ENCODE measurements around the gene PCDH9.
"Not testable (repeated sequence)": the region's sequence is repeated elsewhere in the genome, so short reads cannot be mapped to it uniquely, and the experiment has no call there.

PCDH9 gene

DNA sequence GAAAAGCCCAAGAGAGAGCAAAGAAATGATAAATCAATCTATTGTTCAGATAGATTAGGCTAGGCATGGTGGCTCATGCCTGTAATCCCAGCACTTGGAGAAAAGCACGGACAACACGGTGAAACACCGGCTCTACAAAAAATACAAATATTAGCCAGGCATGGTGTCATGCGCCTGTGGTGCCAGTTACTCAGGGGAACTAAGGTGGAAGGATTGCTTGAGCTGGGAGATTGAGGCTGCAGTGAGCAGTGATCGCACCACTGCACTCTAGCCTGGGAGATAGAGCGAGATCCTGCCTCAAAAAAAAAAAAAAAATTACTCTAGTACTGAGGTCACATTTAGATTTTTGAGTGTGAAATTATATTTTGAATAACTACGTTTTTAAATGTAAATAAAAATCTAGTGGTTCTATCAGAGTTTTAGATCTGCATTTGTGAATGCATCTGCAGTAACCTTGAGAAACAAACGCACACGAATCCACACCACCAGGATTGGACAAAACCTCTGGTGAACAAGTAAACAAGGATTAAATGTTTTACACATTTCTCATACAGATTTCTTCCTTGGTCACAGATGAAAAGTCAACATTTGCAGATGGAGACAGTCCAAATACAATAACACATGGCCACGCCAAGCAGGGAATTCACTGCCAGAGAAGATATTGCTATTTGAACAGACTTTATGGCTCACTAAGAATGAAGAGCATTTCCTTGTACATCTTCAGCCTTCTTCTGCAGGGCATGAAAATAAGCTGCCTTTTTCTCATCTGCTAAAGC lies 917.6 kb downstream of the PCDH9 start:
- peak; percentile 43 for DNase-seq

DNA sequence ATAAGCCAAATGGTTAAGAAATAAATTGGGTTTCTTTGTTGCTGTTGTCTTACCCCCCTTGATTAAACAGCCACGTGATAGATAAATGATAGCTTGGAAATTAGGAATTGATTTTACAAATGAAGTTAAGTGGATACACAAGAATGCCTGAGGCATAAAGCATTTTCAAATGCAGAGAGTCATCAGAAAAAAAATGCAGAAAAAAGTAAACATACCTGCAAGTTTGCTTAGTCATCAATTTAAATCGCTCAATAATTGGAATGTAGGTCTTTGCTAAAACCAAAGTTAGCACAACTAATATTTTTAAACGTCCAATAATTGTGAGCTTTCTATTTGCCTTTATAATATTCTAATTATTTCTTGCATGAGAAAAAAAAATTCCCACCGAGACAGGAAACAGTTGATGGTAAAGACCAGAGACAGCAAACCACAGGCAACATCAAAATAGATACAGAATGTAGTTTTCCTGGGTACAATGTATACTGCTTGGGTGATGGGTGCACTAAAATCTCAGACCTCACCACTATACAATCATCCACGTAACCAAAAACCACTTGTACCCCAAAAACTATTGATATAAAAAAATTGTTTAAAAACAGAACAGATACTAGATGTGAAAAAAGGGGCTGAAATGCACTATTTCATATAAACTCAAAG lies 924.0 kb downstream of the PCDH9 start:
- DNase-seq, result no peak

DNA sequence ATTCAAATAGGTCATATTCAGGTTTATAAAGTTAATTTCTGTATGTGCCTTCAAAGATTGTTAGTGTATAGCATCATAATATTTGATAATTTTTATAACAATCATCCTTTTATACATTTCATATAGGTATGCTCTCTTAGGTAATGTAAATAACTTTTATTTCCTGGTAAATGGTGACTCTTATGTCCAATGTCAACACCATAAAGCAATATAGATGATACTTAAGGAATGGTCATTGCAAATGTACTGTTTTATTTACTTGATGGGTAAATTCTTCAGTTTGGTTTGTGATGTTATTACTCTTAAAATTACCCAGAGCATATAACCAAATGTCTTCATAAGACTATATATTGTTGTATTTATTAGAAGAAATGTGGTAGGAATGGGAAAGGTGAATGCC lies 928.7 kb downstream of the PCDH9 start:
- DNase-seq, result no peak

DNA sequence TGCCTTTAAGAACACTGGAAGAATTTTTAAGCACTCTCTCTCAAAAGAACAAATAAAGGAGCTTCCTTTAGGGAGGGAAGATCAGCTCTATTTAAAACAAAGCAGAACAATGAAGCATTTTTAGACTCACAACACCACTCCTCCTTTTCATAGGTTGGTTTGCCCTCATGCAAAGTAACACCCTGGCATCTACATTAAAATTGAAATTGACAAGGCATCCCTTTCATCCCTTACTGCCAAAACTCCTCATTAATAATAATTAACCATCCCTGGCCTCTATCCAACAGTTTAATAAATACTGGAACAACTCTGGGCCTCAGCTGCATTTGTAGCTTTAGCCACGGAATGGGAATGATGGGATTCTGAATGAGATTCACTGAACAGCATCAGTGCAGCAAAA lies 929.1 kb downstream of the PCDH9 start:
- no peak for DNase-seq

DNA sequence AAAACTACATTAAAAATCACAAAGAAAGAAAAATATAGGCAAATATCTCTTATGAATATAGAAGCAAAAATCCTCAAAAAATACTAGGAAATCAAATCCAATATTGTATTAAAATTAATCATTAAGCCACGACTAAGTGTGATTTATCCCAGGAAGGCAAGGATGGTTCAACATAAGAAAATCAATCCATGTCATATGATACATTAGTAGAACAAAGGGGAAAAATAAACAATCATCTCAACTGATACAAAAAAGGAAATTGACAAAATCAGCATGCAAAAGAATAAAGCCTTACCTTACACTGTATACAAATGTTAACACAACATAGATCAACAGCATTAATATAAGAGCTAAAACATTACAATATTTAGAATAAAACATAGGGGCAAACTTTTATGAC lies 933.3 kb downstream of the PCDH9 start:
- DNase-seq, result no peak

- no peak for DNase-seq
These were observed 933.8 kb downstream of the PCDH9 start for GRCh38 chr13:66296328-66296727.

DNA sequence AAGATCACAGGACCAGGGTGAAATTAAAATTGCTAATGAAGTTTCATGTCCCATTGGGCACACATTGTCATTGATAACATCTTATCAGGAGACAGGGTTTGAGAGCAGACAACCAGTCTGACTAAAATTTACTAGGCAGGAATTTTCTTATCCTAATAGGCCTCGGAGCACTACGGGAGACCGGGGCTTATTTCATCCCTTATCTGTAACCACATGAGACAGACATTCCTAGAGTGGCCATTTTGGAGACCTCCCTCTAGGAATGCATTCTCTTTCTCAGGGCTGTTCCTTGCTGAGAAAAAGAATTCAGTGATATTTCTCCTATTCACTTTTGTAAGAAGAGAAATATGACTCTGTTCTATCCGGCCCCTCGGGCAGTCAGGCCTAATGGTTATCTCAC lies 943.3 kb downstream of the PCDH9 start:
- DNase-seq, result not testable (repeated sequence)

GRCh38 chr13:66275416-66275815 lies 954.7 kb downstream of the PCDH9 start:
- peak; percentile 10 for DNase-seq

DNA sequence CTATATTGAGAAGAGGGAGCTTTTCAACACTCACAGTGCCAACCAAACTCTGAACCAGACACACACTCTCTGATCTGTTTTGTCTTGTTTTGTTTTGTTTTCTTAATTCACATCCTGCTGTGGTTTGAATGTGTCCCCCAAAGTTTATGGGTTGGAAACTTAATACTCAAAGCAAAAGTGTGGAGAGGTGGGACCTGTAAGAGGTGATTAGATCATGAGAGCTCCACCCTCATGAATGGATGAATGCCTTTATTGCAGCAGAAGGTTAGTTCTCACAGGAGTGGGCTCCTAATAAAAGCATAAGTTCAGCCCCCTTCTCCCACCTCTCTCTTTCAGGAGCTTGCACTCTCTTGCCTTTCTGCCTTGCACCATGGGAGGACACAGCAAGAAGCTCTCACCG lies 957.1 kb downstream of the PCDH9 start:
- DNase-seq, result no peak

GRCh38 chr13:66266761-66267160 lies 963.4 kb downstream of the PCDH9 start:
- DNase-seq, result no peak

- DNase-seq, result no peak
These were observed 963.8 kb downstream of the PCDH9 start for GRCh38 chr13:66266348-66266747.

DNA sequence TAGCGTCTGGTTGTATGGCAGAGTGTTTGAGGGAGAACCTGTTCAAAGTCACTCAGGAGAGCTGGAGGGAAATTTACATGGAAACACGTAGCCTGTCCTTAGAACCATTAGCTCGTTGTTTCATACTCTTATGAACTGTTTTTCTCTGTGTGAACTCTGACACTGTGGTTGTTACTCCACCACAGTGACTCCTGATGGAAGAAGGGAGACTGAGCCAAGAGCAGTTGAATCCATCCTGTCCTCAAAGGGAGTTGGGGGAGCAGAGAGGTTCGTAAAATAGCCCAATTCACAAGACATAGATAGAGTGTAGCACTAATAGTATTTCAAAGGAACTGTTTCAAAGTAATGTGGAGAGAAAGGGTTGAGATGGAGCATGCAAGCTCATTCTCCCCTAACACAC lies 964.8 kb downstream of the PCDH9 start:
- DNase-seq, result no peak

DNA sequence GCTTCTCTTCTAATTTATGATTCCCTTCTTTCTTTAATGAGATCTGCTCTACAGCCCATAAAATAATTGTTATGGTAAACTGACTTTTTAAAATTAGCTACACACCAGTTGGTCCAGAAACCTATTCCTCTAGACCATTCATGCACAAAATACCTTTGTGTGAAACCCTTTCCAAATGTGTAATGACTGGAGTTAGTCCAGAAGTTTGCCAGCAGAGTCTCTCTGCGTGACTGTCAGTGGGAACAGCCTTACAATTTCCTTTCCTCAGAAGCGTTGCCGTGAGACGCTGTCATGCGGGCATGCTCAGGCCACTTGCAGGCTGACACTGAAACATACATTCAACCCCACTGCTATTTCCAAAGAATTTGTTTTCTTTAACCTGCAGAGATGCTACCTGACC lies 965.2 kb downstream of the PCDH9 start:
- DNase-seq, result peak; percentile 68

- no peak for DNase-seq
These were observed 967.8 kb downstream of the PCDH9 start for GRCh38 chr13:66262330-66262729.

- DNase-seq, result not testable (repeated sequence)
These were observed 970.7 kb downstream of the PCDH9 start for GRCh38 chr13:66259426-66259825.

All from eye (tissue), 1 donor.